ENCODE data around the gene SLC35B2.
A peak's percentile ranks its signal among the peaks of the same experiment; 100 is the strongest.
"Not testable (repeated sequence)": the region's sequence is repeated elsewhere in the genome, so short reads cannot be mapped to it uniquely, and the experiment has no call there.

SLC35B2 gene

DNA sequence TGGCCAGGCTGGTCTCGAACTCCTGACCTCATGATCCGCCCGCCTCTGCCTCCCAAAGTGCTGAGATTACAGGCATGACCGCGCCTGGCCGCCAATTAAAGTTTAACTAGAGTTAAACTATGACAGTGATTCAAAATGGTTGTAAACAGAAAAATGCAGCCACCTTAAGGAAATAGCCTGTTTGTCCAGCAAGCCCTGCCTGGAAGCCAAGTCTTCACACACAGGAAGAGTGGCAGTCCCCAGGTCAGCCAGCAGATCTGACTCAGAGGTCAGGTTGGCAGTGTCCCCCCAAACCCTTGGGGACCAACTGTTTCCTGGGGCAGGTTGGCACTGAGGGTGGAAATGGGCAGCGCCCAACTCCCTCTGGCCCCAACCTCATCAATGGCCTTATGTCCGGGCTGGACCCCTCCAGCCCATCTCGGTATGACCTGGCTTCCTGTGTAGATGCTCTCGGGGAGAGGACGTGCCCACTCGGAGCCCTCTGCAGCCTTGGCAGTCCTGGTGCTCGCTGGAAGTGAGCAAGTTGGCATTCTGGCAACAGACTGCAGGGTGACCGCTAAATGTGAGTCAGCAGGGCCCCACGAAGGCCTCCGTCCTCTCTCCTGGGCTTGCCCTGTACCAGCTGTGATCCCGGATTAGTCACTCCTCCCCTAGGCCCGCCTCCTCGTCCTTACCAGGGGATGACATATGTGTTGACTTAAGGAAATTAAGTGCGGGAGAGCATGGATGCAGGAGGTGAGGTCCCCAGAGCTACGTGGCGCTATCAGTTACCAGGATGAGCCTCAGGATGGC, 20.1 kb downstream of the SLC35B2 start:
- peak; percentile 70 for DNase-seq

DNA sequence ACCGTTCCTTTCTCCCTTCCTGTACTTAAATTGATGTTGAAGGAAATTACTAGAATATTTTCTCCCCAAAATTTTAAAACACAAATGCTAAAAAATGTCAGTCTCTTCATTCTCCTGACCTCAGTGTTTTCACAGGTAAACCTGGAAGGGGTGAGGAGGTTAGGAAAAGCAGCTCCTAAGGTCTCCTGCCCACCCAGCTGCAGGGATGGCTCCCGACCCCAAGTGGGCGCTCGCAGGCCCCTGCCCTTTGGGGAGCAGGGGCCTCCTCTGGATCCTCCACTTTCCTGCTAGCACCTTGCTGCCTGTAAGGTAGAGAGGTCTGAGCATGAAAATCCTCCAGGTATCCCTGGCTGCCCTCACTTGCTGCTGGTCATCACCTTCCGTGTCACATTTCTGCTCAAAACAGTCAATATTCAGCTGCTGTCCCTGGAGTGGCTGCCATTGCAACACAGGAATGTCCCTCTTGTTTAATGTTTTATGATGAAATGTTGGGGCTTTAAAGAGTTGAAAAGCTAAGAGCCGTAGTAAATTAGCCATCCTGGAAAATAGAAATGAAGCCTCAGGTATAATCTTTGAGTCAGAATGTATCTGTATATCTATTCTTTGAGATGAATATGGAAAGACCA, 21.3 kb downstream of the SLC35B2 start:
- no peak for DNase-seq

DNA sequence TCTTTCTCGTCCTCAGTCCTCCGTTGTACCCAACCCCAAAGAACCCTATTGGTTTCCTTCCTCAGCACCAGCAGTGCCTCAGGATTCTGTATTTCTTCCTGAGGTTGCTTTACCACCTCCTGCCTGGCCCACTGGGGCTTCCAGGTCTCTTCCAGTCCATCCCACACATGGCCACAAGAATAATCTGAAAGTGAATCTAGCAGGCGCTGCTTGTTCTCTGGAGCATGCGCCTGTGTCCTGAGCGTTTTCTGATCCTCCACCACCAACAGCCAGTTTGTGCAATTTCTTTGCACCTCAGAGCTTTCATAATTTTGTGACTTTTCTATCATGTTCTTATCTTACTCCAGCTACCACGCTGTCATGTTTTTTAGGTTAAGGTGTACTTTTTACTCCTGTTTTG, 22.1 kb downstream of the SLC35B2 start:
- DNase-seq = no peak

DNA sequence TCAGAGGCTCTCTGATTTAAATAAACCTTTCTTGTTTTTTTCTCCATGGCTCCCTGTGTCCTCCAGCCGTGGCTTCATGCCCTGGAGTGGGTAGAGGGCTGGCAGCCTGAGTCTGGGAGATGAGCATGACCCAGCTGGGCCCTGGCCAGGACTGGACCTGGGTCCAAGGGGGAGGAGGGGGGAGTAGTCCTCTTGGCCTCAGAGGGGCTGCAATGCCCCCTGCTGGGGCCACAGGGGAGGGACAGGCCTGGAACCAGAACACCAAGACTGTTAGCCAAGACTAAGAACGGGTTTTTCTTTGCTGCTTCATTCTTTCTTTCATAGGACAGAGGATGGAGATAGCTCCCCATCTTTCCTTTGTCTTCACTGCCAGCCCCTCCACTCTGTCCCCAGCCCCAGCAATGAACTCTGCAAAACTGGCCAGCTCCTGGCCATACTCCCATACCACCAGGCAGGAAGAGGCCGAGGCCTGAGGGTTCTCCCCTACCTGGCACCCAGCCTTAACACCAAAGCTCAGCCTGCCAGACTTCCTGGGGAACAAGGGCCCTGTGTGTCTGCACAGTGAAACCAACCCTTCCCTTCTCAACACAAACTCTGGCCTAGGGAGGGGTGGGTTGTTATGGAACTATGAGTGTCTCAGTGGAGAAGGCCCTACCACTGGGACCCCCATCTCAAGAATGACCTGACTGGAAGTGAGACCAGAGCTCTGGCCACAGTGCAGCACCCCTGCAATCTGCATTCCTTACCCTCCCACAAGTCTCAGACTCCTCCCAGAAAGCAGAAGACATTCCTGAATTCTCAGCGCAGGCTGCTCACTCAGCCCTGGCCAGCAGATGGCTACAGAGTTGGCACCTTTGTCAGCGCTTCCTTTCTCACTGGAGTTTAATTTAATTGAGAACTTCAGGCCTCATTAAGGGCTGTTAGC, 23.0 kb downstream of the SLC35B2 start:
- peak; percentile 57 for DNase-seq

DNA sequence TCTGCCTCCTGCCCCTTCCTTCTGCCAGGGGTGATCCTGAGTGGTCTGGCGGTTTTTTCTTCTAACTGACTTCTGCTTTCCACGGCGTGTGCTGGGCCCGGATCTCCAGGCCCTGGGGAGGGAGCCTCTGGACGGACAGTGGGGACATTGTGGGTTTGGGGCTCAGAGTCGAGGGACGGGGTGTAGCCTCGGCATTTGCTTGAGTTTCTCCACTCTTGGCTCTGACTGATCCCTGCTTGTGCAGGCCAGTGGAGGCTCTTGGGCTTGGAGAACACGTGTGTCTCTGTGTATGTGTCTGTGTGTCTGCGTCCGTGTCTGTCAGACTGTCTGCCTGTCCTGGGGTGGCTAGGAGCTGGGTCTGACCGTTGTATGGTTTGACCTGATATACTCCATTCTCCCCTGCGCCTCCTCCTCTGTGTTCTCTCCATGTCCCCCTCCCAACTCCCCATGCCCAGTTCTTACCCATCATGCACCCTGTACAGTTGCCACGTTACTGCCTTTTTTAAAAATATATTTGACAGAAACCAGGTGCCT, 23.7 kb downstream of the SLC35B2 start:
- DNase-seq = no peak

DNA sequence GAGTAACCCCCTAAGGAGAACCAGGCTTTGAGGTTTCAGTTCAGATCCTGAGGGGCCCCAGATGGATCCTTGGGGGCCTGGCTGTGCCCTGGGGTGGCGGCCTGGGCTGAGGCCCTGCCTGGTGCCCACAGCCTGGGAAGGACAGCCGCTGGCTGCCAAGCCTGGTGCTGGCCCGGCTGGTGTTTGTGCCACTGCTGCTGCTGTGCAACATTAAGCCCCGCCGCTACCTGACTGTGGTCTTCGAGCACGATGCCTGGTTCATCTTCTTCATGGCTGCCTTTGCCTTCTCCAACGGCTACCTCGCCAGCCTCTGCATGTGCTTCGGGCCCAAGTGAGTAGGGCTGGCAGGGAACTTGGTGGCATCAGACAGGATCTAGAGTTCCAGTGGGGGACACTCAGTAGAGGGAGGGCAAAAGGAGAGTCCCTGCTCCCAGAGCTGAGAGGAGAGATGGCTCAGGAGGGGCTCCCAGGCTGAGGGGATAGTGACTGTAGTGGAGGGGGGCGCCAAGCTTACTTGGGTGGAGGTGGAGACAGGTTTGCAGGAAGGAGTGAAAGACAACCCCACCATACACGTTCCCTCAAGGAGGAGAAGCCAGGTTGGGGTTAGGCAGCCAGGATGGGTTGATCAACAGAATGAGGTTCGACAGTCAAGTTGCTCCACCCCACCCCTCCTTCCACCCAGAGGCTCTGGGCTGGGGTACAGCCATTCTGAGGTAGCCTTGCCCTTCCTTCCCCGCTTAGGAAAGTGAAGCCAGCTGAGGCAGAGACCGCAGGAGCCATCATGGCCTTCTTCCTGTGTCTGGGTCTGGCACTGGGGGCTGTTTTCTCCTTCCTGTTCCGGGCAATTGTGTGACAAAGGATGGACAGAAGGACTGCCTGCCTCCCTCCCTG, 24.4 kb downstream of the SLC35B2 start:
- no peak for DNase-seq

DNA sequence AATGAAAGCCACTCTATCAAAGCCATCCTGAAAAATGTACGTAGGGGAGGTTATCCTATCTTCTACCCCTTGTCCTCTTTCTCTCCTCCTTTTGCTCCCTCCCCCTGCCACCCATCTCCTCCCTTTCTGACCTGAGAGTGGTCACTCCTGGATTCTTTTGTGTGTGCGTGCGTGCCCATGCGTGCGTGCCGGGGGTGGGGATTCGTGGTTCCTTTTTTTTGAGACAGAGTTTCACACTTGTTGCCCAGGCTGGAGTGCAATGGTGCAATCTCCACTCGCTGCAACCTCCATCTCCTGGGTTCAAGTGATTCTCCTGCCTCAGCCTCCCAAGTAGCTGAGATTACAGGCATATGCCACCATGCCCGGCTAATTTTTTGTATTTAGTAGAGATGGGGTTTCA, 25.9 kb downstream of the SLC35B2 start:
- DNase-seq = not testable (repeated sequence)

DNA sequence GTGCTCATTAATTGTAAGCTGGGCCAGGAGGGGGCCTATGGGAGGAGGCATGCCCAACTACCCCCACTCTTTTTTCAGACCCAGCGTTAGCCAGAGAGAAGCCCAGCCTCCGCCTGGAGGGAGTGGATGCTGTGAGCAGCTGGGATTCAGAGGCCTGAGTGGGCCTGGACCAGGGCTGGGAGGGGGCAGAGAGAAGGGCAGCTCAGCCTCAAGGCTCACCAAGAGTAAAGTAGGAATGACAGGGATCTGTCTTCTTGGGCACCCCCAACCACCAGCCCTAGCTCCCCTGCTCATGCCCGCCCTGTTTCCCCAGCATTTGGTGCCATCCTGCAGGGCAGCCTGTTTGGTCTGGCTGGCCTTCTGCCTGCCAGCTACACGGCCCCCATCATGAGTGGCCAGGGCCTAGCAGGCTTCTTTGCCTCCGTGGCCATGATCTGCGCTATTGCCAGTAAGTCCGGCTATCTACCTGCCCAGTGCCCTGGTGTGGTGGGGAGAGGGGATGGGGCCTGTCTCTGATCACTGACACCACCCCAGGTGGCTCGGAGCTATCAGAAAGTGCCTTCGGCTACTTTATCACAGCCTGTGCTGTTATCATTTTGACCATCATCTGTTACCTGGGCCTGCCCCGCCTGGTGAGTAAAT, 27.2 kb downstream of the SLC35B2 start:
- no peak for DNase-seq

DNA sequence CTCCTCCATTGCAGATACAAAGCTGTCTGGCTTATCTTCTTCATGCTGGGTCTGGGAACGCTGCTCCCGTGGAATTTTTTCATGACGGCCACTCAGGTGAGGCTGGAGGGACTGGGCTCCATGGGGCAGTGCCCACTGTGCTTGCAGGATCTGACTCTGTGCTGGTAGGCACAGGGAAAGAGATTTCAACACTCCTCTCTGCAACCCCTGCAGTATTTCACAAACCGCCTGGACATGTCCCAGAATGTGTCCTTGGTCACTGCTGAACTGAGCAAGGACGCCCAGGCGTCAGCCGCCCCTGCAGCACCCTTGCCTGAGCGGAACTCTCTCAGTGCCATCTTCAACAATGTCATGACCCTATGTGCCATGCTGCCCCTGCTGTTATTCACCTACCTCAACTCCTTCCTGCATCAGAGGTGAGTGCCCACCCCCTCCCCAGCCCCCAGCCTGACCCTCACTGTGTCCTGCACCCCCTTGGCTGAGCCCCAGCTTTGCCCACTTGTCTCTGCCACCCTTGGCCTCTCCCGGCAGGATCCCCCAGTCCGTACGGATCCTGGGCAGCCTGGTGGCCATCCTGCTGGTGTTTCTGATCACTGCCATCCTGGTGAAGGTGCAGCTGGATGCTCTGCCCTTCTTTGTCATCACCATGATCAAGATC, 27.8 kb downstream of the SLC35B2 start:
- DNase-seq = no peak

DNA sequence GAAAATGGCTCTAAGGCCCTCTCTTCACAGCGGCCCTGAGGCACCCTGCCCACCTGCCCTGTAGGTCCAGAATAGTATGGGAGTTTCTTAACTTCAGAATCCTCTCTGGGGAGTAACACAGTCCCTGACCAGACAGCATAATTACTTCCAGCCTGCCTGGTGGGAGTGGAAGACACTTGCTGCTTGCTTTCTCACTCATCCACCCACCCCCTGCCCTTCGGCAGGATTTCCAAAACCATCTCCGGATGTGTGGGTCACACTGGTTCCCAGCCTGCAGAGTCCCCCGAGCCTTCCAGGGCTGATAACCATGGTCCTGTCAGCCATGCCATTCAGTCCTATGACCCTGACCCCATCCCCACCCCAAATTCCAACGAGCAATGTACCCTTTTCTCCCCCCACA, 28.5 kb downstream of the SLC35B2 start:
- no peak for DNase-seq

DNA sequence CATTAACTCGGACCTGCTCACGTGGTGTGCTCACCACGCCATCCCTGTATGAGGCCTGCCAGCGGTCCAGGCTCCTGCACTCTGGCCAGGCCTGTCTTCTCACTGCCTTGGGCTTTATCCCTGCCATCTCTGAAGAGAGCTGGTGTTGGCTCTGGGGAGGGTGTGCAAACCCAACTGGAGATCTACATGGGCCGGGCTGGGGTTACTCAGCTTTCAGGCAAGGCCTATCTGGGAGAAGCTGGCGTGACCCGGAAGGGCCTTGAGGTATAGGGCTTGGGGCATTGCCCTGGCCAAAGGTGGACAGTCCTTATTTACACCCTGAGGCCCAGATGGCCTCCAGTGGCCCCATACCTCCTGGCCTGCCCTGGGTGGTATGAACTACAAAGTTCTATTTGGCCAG, 28.9 kb downstream of the SLC35B2 start:
- DNase-seq = no peak

DNA sequence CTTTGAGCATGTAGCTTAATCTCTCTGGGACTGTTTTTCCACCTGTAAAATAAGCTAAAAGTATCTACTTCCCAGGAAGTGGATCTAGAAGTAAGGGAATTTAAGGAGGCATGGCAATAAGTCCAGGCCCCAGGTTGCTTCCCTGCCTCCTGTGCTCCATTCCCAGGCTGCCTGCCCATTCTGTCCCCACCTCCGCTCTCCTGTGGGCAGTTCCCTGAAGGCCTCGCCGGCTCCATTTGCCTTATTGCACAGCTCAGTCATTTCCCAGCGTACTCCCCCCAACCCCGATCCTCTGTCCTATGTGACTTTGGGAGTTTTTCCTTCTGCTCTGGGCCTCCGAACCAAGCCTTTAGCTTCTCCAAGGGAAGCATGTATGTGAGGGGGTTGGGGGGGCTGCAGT, 29.3 kb downstream of the SLC35B2 start:
- DNase-seq = no peak

DNA sequence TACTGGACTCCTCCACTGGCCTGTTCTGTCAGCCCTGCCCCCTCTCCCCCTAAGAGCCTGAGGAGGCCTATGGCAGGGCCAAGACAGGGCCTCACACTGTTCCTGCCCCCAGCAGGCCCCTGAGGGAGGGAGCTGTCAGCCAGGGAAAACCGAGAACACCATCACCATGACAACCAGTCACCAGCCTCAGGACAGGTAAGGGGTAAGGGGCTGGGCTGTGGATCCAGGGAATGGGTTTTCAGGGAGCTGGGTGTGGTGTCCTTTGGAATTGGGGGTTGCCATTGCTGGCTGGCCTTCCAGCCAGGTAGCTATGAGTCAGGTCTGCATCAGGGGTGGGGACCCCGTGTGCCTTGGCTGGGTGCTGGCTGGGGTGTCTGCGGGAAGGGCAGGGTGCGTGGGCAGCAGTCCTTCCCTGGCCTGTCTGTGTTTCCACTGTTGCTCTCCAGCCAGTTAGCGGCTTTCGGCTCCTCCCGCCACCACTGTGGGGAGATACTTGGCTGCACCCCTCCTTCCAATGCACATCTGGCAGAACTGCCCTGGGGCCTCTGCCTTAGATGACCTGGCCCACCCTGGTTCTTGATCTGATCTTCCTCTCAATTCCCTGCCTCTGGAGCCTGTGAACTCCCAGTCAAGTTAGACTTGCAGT, 30.1 kb downstream of the SLC35B2 start:
- no peak for DNase-seq

DNA sequence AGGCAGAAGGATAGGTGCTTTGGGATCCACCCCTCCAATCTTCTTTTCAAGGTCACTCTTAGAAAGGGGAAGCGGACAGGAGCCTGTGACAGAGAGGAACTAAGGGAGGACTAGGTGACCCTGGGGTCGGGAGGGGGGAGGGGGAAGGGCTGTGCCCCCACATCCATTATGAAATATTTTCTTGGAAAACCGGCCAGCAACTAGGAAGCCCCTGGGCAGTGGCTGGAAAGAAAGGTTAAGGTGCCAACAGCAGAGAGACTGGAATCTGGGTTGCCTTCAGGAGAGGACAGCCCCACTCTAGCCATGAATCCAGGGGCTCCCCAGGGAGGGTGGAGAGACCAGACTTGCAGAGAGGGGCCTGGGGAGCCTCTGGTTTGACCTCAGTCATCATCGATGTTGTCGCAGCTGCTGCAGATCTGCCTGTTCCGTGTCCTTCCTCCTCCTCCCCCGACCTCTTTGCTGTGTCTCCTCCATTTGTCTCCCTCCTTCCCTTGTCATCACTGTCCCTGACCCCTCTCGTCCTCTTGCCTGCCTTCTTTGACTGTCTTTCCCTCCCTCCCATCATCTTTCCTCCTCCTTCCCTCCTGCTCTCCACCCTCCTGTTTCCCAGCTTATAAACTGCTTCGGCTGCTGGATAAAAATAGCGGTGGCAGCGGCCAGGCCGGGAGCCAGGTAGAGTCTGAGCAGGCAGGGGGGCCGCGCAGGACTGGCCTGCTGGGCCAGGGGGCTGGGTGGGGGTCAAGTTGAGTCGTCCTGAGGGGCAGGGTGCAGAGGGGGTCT, 30.8 kb downstream of the SLC35B2 start:
- DNase-seq = peak; percentile 44

DNA sequence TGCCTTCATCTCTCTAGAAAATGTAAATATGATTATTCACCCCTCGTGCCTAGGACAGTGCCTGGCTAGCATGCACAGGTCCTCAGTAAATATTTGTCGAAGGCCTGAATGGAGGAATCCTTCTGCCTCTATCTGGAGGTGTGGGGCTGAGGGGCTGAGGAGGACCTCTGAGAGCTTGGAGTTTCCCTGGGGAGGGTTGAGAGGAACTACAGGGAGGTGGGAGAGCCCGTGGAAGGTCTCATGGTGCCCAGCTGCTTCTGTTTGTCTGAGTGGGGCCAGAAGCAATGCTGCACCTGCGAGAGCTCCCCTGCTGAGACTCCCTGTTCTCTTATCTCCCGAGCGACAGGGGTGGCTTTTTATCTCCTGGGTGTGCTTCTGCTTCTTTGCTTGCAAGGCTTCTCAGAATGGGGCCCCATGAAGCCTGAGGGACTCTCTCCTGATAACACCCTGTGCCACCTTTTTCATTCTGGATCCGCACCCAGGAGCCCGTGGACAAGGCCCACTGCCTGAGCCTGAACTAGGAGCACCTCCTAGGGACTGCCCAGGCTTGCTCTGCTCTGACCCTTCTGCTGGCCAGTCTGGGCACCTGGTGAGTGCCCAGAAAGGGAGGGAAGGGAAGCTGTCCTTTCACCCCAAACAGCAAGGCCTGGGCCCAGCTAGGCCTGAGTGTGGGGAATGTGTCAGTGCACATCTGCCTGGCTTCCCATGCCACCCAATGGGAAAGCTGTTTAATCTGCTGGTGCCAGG, 31.6 kb downstream of the SLC35B2 start:
- no peak for DNase-seq

DNA sequence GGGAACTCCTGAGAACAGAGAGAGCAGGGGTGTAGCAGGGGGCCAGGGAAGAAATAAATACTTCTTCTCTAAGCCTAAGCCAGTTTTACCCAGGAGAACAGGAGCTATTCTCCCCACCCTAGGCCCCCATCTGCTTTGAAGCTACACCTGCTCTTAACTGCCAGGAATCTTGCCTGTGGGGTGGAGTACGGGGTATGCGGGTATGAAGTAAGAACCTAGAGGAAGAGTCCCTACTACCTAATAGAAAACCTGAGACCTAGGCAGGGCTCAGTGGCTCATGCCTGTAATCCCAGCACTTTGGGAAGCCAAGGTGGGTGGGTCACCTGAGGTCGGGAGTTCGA, 32.4 kb downstream of the SLC35B2 start:
- no peak for DNase-seq

DNA sequence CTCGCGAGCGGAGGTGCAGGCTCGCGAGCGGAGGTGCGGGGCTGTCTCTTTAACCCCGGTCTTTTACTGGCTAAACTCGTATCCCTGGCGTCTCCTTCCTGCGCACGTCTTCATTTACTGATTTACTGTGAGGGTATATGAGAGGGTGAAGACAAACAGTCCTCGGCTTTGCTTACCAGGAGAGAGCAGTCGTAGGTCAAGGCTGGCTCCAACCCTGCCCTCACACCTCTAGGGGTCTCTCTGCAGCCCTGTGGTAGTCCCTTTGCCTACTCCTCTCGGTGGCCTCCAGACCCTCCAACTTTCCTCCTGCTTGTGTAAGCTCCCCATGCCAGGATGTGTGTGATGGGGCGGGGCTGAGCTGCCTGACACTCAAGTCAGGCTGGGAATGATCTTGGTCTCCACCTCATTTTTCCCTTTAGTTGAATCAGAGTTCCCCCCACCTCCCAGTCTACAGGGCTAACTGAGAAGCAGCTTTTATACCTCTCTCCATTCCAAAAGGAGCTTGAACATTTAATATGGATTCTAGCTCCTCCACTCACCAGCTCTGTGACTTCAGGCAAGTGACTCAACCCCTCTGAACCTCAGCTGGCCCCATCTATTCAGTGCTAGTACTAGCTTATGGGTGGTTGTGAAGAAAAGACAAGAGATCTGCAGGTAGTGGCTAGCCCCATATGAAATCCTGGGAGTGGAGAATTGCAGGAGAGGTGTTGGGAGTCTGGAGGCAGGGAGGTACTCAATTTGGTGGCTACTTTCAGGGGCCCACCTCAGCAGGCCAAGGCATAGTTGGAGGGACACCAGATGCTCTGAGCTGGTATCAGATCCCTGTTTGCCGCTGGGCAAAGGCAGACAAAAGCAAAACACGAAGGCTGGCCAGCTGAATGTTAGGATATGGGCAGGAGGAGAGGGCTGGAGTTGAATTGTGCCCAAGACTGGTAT, 33.0 kb downstream of the SLC35B2 start:
- no peak for DNase-seq
